ENCODE results near the gene ZNF143.
"Not testable (repeated sequence)": the region's sequence is repeated elsewhere in the genome, so short reads cannot be mapped to it uniquely, and the experiment has no call there.

ZNF143 gene

DNA sequence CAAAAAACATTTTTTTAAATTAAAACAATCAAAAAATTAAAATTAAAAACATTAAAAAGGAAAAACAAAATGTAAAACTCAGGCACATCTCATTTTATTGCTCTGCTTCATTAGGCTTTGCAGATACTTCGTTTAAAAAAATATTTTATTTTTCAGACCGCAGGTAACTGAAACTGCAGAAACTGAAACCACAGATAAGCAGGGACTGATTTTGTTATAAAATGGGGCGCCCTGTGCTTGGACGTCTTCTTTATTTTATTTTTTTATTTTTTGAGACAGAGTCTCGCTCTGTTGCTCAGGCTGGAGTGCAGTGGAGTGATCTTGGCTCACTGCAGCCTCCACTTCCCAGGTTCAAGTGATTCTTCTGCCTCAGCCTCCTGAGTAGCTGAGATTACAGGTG is 88.4 kb downstream of the ZNF143 start:
- DNase-seq (ENCODE audit: low read depth): not testable (repeated sequence)

DNA sequence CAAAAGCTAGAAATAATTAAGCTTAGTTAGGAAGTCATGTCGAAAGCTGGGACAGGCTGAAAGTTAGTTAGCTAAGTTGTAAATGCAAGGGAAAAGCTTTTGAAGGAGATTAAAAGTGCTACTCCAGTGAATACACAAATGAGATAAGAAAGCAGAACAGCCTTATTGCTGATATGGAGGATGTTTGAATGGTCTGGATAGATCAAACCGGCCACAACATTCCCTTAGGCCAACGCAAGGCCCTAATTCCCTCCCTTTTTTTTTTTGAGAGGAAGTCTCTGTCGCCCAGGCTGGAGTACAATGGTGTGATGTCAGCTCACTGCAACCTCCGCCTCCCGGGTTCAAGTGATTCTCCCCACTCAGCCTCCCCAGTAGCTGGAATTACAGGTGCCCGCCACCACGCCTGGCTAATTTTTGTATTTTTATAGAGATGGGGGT is 89.4 kb downstream of the ZNF143 start:
- no peak for DNase-seq (ENCODE audit: low read depth)

DNA sequence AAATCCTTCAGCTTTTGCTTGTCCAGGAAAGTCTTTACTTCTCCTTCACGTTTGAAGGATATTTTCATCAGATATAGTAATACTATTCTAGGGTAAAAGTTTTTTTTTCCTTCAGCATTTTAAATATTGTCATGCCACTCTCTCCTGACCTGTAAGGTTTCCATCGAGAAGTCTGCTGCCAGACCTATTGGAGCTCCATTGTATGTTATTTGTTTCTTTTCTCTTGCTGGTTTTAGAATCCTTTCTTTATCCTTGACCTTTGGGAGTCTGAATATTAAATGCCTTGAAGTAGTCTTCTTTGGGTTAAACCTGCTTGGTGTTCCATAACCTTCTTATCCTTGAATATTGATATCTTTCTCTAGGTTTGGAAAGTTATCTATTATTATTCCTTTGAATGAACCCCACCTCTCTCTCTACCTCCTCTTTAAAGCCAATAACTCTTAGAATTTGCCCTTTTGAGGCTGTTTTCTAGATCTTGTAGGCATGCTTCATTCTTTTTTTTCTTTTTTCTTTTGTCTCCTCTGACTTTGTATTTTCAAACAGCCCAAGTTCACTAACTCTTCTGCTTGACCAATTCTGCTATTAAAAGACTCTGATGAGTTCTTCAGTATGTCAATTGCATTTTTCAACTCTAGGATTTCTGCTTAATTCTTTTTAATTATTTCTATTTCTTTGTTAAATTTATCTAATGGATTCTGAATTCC is 100.6 kb downstream of the ZNF143 start:
- no peak for DNase-seq (ENCODE audit: low read depth)

DNA sequence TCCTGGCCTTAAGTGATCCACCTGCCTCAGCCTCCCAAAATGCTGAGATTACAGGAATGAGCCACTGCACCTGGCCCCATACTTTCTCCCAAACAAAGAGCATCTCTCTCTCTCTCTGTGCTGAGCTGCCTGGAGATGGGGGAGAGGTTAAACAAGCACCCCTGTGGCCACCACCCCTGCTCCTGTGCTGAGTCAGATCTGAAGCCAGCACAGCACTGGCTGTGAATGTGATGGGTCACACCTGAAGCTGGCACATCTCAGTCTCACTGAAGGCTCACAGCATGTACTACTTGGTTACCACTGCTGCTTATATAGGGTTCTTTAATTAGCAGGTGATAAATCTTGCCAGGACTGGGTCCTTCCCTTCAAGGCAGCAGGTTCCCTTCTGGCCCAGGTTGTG is 101.9 kb downstream of the ZNF143 start:
- no peak for DNase-seq (ENCODE audit: low read depth)

DNA sequence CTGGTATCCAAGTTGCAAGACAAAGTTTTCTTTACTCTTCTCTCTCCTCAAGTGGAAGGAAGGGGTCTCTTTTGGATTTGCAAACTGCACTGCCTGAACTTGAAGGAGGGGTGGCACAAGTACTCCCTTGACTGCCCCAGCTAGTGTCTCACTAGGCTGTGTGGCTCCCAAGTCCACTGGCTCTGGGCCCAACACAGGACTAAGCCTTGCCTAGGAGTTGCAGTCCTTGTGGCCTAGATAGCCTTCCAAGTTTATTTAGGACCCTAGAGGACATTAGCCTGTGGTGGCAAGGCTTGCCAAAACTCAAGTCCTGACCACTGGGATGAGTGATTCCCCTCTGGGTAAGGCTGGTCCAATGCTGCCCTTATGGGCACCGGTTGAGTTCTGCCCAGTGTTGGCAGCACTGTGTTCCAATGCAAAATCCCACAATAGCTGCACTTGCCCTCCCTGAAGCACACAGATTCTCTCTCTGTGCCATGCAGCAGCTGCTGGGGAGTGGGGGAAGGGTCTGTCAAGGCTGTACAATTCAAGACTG is 102.5 kb downstream of the ZNF143 start:
- DNase-seq (ENCODE audit: low read depth): no peak

DNA sequence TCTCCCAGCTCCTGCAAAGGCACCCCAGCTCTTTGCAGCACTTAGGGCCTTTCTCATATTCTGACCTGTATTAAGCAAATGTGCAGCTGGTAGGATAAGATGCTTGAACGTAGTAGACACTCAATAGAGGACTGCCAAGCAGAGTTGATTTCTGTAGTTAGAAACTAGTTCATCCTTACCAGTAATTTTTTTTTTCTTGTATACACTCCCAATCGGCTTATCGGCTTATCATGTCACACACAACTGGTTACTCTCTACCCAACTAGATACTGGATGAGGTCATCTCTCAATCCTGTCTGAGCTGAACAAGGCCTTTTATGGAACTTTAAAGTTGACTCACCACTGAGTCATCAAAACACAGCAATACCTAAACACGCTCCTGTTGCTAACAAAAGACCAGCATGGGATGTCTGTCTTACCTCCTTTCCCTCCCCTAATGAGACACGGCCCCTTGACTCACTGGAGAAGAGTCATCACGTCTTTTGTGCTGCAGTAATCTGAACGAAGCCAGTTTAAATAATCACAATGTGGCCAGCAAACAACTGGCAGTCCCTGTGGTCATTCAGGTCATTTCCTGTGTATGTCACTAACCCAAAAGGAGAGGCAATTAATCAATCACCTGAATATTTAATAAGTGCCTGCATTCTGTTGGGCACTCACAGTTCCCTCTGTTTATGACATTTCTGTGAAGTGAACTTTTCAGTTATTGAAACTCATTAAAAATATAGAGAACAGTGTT is 105.2 kb downstream of the ZNF143 start:
- no peak for DNase-seq (ENCODE audit: low read depth)

DNA sequence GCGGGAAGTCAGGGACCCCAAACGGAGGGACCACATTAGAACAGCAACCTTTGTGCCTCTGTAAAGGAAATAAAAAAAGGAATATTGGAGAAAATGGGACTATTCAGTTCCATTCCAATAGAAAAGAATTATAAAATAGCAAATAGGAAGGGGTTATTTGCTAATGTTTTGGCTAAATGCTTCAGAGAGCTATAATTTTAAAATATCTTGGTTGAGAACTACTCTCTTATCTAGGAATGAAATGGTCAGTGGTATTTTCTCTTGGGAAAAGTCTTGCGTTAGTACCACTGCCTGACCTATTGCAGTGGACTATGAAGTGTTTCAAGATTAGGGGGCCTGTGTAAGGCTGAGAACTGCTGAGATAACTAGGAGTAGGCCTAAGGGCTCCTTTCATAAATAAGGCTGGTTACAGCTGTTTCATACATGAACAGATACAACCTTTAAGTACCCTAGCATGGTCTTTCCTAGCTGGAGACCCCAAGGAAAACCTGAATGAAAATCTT is 105.8 kb downstream of the ZNF143 start:
- no peak for DNase-seq (ENCODE audit: low read depth)

DNA sequence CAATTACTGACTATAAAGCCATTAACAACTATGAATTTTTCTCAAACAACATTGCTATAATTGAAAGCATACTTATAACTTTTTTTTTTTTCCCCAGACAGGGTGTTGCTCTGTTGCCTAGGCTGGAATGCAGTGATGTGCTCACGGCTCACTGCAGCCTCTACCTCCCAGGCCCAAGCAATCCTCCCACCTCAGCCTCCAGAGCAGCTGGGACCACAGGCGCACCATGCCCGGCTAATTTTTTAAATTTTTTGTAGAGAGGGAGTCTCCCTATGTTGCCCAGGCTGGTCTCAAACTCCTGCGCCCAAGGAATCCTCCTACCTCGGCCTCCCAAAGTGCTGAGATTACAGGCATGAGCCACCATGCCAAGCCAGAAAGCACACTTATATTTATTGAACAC is 106.6 kb downstream of the ZNF143 start:
- no peak for DNase-seq (ENCODE audit: low read depth)

DNA sequence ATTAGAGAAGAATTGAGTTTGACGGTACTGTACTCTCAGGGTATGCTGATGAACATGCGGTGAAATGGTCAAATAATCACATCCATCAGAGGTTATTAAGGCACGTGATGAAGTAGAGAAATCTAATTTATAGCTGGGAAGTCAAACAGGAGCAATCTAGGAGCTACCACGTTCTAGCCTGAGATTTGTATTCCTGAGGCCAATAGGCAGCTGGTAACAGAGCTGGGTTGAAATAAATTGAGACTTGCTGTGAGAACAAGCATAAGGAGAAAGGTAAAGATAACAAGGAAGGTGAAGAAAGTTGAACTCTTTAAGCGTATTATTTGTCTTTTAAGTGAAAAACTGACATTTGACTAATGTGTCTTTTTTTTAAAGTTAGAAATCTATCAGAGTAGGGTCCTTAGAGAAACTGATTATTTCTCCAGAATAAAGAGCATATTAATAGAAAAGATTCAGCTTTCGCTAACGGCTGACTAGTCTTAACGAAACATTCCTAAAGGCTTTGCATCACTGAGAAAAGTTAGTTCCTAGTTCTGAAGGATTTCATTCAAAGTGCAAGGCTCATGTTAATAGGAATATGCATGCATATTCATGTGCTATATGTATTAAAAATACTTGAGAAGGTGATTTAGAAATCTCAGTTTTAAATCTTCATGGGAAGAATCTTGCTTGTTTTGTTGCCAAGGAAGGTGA is 107.5 kb downstream of the ZNF143 start:
- no peak for DNase-seq (ENCODE audit: low read depth)

DNA sequence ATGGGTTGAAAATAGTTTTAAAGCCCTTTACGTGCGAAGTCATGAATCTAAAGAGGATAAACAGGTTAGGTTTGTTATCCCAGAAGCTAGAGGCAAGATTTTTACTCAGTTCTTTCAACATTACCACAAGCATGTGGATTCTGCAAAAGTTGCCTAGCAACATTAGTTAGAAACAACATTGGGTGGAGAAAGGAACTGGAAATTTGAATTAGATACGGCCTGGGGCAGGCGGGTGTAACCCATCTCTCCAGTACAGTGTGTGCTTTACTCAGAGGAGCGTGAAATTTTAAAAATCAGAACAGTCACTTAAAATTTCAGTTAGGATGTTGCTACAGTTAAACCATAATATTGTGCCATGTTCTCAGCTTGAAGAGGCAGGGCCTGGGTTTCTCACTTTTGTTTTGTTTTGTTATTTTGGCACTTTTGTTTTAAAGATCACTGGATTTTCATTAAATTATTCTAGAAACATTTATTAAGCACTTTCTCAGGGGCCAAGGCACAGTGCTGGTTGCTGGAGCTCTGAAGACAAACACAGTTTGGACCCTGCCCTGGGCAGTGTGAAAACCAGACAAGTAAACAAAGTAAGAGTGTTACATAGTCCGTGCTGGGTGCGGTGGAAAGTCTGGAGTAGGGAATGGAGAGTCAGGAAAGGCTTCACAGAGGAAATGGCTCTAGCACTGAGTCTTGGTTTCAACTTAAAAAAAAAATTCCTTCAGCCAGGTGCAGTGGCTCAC is 108.2 kb downstream of the ZNF143 start:
- DNase-seq (ENCODE audit: low read depth): no peak

DNA sequence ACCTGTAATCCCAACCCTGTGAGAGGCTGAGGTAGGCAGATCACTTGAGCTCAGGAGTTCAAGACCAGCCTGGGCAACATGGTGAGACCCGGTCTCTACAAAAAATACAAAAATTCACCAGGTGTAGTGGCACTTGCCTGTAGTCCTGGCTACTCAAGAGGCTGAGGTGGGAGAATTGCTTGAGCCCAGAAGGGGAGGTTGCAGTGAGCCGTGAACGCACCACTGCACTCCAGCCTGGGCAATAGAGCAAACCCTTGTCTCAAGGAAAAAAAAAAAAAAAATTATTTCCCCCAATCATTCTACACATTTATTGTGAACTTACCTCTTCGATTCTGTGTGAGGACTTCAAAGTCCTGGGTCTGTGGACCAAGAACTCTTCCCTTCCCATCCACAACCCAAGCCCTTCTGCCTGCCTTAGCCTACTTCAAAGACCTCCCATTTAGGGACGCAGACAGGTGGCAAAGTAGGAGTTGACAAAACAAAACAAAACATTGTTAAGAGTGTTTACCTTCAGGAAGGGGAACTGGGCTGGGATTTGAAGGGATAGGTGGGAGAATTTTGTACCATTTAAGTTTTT is 108.9 kb downstream of the ZNF143 start:
- no peak for DNase-seq (ENCODE audit: low read depth)

DNA sequence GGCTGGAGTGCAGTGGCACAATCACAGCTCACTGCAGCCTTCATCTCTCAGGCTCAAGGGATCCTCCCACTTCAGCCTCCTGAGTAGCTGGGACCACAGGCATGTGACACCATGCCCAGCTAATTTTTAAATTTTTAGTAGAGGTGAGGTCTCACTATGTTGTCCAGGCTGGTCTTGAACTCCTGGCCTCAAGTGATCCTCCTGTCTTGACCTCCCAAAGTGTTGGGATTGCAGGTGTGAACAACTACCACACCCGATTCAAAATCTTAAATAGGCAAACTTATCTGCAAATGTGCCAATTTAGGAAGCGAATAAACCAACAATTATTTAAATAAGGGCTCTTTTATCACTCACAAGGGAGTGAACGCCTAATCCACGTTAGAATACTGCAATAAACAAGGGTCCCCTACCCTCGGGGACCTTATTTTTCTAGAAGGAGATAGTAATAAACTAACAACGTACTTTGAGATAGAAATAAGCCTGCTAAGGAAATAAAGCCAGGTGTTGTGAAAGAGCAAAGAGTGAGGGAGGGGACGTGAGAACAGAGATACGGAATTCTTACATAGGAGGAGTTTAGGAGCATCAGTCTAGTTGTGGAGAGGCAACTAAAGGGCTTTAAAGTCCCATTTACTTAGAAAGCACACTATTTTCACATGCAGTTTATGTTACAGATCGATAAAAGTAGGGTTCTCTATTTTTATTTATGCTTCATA is 109.7 kb downstream of the ZNF143 start:
- no peak for DNase-seq (ENCODE audit: low read depth)

DNA sequence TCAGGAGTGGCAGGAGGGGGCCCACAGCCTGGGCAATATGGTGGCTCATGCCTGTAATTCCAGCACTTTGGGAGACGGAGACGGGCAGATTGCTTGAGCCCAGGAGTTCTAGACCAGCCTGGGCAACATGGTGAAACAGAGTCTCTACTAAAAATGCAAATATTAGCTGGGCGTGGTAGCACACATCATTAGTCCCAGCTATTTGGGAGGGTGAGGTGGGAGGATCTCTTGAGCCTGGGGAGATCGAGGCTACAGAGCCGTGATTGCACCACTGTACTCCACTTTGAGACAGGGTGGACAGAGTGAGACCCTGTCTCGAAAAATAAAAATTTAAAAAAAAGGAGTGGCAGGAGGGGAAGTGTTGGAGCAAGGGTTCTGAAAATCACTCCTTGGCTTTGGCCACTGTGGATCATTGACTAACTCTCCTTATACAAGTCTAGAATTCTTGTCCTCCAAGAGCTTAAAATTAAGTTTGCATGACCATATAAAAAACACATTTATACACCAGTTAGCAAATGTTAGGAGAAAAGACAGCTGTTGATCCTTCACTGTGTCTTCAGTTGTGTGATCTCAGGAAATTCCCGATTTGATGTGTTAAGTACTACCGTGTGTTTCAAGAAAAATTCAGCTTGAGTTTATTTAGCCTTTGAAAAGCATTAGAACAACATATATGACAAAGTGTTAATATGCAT is 110.4 kb downstream of the ZNF143 start:
- DNase-seq (ENCODE audit: low read depth): no peak

DNA sequence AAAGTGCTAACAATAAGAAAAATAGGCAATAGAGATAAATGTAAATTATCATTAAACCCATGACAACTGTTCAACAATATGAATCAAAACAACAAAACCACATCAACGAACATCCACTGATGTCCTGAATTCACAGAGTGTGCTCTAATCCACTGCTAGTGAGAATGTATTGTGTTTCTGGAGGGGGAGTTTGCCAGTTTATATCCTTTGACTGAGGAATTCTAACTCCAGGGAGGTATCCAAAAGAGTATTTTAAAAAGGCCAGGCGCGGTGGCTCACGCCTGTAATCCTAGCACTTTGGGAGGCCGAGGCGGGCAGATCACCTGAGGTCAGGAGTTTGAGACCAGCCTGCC is 110.9 kb downstream of the ZNF143 start:
- no peak for DNase-seq (ENCODE audit: low read depth)

DNA sequence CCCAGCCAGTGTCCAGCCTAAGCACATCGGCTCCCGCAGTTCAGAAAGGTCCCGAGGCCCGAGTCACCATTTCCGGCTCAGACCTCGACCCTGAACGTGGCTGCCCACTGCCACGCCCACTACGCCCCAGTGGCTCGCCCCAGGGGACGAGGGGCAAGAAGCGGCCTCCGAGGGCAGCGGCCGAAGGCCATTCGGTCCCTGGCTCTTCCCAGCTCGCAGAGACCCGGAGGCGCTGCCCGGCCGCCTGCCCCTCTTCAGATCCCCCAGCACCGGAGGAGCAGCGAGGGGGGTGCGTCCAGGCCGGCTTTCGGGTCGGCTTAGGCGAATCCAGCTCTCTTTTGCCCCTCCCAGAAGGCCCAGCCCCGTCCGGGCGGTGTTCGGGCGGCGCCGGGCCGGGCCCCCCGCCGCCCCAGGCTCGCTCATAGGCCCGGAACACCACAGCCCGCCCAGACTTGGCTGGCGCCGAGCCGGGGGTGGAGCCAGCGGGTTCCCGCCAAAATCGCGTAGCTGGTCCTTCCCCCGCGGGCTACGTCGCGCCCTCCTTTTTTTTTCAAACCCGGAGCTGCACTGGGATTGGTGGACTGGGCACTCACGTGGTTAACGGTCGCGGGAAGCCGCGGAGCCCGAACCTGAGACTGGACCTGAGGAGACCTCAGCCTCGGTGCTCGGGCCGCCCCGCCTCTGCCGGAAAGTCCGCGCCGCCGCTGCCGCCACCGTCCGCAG is 112.4 kb downstream of the ZNF143 start, which contains the start of gene WEE1:
TSS of gene WEE1 (plus strand) at position 619 of the 723 bp plus-strand sequence. CDS start 264 bp downstream, outside the sequence.
- peak; percentile 93 for DNase-seq (ENCODE audit: low read depth)

DNA sequence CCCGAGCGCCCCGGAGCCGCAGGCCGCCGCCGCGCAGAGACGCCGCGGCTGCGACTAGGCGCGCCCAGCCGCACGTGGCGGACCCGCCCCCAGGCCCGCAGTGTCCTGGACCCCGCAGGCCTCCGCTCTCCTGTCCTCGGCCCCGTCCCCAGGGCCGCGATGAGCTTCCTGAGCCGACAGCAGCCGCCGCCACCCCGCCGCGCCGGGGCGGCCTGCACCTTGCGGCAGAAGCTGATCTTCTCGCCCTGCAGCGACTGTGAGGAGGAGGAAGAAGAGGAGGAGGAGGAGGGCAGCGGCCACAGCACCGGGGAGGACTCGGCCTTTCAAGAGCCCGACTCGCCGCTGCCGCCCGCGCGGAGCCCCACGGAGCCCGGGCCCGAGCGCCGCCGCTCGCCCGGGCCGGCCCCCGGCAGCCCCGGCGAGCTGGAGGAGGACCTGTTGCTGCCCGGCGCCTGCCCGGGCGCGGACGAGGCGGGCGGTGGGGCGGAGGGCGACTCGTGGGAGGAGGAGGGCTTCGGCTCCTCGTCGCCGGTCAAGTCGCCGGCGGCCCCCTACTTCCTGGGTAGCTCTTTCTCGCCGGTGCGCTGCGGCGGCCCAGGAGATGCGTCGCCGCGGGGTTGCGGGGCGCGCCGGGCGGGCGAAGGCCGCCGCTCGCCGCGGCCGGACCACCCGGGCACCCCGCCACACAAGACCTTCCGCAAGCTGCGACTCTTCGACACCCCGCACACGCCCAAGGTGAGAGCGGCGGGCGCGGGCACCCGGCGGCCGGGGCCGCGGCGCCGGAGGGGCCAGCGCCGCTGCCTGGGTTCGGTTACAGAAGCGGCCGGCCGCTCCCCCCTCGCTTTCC is 113.2 kb downstream of the ZNF143 start:
- no peak for DNase-seq (ENCODE audit: low read depth)

DNA sequence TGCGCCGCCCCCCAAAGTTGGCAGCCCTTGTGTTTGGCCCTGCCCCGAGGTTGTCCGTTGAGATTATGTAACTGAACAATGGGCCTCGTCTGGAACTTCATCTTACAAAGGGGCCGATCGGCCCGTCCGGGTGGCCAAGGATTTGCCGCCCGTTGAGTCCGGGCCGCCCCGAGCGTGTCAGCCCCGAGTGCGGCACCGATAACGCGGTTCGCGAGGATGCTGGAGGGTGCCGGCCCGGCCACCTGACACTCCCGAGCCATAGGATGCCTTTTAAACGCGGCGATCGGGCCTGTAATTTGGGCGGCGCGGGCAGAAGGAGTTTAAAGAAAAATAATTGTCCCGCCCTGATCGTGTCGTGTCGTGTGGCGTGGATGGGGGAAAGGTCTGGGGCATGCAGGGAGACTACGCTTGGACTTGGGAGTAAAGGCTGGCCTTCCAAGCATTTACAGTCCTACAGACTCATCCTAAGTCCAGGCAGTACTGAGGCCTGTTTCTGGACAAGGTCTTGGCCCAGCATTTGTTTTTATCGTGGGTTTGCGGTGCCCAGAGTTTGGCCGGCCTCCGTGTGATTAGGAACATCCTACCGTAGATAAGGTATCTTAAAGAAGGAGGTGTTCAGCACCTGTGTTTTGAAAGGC is 113.9 kb downstream of the ZNF143 start:
- DNase-seq (ENCODE audit: low read depth): no peak

Data from stimulated activated CD8-positive, alpha-beta memory T cell treated with anti-CD3 and anti-CD28 coated beads, Interleukin-15, amount 100 ng/mL, for 24 hours (primary cell).